GM19035 (cell line): Measurements from ENCODE around the gene ERRFI1.
"Not testable (repeated sequence)": the region's sequence is repeated elsewhere in the genome, so short reads cannot be mapped to it uniquely, and the experiment has no call there.

Source experiments
- ATAC-seq: cut with Tn5 transposase; IDR thresholded peaks from one replicate; pipeline ENCODE4 v1.9.1; 2021; ENCODE audit not compliant: unreplicated experiment

The ERRFI1 gene, protein sequence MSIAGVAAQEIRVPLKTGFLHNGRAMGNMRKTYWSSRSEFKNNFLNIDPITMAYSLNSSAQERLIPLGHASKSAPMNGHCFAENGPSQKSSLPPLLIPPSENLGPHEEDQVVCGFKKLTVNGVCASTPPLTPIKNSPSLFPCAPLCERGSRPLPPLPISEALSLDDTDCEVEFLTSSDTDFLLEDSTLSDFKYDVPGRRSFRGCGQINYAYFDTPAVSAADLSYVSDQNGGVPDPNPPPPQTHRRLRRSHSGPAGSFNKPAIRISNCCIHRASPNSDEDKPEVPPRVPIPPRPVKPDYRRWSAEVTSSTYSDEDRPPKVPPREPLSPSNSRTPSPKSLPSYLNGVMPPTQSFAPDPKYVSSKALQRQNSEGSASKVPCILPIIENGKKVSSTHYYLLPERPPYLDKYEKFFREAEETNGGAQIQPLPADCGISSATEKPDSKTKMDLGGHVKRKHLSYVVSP

DNA sequence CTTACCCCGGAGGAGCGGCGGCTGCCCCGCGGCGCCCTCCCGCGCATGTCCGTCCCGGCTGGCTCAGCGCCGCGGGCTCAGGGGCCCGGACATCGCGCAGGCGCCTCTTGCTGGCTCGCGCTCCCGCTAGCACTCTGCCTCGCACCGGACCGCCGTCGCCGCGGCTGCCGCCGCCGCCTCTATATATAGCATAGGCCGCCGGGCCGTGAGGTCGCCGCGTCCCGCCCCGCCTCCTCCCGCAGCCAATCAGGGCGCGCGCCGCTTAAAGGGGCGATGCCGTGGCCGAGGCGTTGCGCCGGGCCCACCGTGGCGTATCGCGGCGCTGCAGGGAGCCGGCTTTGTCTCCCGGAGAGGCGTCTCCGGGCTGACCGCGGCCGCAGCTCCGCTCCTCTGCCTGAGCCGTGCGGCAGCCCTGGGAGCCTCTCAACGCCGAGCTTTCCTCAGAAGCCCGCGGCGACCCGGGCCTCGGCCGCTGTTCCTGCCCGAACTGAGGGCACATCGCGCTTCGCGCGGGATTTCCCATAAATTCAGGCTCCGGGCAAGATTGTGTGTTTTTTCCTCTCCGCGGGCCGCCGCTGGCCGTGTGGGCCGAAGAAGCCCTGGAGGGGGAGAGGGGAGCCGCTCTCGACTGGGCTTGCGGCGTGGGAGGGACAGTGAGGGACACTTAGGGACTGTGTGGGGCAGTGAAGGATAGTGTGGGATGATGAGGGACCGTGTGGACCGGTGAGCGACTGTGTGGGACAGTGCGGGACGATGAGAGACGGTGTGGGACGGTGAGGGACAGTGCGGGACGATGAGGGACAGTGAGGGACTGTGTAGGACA is at the start of gene ERRFI1:
ERRFI1 (minus strand) TSS at position 157 of the 823 bp plus-strand sequence. CDS start 10,690 bp downstream, outside the sequence.
- peak; percentile 91 for ATAC-seq

DNA sequence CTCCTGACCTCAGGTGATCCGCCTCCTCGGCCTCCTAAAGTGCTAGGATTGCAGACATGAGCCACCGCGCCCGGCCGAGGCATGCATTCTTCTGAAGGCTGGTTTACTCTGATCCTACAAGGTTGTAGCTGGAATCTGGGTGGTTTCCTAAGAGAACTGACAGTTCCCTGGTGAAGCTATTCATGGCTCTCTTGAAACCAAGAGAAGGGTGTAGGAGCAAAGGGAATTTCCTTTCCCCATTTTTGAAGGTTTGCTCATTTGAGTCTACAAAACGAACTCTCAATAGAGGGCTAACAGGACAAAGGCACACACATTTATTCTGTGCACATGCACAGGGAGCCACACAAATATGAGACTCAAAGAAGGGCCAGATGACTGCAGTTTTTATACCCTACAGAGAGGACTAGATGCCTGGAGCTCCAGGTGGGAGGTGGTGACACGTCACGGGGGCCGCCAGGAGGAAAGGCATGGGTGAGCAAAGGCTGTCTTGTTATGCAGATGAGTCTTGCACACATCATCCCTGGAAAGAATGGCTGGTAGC is 49.5 kb upstream of the ERRFI1 start:
- ATAC-seq = no peak

DNA sequence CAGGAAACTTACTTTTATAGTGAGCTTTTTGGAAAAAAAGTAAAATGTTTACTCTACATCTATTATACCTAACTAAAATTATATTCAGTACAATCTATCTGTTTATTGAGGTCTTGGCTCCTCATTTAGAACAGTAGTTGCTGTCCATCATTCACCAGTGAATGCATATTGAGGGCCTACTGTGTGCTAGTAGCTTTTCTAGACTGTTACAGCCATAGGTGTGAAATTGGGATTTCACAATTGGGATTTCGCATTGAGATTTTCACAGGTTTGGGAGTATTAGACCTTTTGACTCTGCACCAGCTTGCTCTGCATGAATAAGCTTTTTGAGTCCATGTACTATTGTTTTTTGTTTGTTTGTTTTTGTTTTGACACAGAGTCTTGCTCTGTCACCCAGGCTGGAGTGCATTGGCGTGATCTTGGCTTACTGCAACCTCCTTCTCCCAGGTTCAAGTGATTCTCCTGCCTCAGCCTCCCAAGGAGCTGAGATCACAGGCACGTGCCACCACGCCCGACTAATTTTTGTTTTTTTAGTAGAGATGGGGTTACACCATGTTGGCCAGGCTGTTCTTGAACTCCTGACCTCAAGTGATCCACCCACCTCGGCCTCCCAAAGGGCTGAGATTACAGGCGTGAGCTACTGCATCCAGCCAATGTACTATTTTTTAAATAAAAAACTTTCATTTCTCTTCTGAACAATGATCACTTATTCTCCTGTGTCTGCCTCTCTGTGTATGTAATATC is 47.2 kb upstream of the ERRFI1 start:
- no peak for ATAC-seq

DNA sequence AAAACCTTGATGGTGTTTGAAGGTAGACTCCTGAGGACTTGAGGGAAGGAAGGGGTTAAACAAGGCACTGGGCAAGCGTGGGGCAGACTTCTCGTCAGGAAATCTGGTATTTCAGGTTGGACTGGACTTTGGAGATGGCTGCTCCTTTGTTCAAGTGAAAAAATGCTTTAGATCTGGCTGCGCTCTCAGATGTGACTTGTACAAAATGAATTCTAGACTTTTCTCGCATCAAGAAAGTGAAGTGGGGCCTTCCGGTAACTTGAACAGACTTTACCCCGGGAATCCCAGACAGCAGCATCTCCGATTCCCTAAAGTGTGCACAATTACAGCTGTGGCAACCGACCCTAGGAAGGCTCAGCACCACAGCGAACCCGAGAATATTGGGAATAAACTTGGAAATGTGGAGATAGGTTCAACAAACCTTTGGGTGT is 44.3 kb upstream of the ERRFI1 start:
- ATAC-seq = no peak

DNA sequence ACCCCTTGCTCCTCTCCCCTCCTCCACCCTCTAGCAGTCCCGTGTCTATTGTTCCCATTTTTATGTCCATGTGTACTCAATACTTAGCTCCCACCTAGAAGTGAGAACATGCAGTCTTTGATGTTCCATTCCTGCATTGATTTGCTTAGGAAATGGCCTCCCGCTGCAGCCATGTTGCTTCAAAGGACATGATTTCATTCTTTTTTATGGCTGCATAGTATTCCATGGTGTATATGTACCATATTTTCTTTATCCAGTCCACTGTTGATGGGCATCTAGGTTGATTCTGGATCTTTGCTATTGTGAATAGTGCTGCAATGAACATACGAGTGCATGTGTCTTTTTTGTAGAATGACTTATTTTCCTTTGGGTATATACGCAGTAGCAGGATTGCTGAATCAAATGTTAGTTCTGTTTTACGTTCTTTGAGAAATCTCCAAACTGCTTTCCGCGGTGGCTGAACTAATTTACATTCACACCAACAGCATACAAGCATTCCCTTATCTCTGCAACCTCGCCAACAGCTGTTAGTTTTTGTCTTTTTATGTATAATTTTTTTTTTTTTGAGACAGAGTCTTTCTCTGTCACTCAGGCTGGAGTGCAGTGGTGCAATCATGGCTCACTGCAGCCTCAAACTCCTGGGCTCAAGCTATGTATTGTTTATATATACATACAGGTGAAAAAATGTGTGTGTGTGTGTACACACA is 43.7 kb upstream of the ERRFI1 start:
- ATAC-seq = not testable (repeated sequence)

DNA sequence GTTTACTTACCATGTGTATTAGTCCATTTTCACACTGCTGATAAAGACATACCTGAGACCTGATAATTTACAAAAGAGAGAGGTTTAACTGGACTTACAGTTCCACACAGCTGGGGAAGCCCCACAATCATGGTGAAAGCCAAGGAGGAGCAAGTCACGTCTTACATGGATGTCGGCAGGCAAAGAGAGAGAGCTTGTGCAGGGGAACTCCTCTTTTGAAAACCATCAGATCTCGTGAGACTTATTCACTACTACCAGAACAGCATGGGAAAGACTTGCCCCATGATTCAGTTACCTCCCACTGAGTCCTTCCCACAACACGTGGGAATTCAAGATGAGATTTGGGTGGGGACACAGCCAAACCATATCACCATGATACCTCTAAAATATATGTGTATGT is 39.3 kb upstream of the ERRFI1 start:
- no peak for ATAC-seq

DNA sequence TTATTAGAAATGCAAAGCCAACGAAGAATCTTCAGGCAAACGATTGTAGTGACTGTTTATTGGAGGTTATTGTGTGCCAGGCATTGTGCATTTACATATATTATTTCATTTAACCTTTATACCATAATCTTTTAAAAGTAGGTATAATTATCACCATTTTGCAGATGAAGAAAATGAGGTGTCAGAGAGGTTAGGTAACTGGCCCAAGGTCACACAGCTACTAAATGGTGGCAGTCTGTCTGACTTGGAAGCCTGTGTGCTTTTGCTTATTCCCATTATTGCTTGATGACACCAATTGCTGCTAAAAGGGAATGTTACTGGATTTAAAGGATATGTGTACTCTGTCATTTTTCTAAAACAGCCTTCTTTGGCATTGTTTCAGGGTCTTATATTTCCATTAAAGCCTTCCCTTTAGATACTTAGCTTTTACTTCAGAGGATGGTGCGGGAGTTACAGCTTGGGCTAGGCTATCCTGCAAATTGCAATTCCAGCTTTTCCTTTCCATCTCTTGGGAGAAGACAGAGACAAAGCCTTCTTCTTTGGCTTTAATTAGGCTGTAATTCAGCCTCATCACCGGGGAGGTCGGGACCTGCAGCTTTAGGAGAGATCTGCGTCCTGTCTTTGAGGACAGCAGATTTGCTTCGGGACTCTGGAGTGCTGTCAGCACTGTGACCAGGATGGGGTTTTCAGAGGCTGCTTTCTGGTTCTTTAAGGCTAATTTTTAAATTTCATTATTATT is 37.4 kb upstream of the ERRFI1 start:
- no peak for ATAC-seq

DNA sequence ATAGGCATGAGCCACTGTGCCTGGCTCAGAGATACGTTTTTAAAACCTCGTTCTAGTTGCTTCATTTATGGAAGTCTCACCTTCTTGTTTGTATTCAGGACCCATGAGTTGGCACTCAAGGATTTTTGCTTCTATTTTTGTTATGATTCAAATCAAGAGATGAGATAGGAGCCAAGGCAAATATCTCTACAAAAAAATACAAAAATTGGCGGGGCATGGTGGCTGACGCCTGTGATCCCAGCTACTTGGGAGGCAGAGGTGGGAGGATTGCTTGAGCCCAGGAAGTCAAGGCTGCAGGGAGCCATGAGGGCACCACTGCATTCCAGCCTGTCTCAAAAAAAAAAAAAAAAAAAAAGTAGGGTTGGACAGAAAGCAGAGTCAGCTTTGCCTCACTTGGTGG is 36.8 kb upstream of the ERRFI1 start:
- no peak for ATAC-seq

DNA sequence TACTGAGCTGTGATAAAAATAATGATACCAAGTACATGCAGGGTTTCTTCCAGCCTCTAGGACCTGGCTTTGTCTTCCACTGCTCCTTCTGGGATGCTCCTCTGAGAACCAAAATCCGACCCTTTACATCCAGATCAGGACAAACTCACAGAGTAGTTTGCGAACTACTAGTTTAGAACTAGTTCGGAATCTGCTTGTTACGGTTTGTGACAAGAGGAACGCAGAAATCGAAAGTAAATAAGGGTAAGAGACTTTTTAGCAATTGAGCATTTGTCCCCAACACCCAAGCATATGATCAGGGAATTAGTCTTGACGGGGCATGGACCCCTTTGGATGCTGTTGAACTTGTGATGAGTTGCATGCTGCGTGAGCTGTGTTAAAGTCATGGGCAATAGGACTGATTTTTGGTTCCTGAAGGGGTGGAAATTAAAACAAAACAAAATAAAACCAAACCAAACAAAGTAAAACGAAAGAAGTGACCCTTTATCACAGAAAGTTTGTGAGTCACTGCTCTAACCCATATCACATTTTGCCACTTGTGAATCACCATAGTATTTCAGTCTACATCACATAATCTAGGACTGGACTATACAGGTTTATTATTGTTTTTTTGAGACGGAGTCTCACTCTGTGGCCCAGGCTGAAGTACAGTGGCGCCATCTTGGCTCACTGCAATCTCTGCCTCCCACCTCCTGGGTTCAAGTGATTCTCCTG is 35.7 kb upstream of the ERRFI1 start:
- ATAC-seq = no peak

DNA sequence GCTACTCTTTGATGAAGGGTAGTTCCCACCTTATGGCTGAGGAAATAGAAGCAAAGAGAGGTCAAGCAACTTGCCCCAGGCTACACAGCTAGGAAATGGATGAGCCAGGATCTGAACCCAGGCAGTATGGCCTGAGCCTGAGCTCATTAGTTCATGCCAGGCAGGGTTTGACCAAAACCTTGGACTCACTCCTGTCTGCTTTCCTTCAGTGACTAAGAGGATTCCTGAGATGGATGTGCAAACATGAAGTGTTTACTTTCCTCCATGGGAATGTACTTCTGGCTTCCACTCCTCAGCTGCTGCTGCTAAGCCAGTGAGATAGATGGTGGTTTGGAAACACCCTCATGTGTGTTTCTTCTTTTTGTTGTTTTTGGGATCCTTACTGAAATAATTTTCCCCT is 35.1 kb upstream of the ERRFI1 start:
- ATAC-seq = no peak

DNA sequence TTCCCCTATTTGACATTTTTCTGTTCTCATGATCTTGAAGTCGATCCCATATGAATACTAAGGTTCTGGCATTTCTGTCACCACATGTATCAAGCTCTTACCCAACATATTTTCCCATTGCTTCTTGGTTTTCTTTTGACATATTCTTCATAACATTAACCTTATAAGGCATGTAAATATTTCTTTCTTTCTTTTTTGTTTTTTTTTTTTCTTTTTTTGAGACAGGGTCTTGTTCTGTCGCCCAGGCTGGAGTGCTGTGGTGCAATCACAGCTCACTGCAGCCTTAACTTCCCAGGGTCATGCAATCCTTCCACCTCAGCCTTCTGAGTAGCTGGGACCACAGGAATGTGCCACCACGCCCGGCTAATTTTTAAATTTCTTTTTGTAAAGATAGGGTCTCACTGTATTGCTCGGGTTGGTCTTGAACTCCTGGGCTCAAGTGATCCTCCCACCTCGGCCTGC is 33.1 kb upstream of the ERRFI1 start:
- ATAC-seq = no peak

DNA sequence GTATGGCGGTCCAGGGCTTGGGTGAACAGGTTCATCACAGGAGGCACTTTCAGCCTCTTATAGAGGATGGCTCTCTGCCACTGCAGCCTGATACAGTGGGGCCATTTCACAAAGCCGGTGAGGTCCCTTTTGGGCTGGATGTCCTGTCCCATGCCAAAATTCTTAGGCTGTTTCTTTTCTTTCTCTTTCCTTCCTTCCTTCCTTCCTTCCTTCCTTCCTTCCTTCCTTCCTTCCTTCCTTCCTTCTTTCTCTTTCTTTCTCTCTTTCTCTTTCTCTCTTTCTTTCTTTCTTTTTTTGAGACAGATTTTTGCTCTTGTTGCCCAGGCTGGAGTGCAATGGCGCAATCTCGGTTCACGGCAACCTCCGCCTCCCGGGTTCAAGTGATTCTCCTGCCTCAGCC is 31.7 kb upstream of the ERRFI1 start:
- not testable (repeated sequence) for ATAC-seq

DNA sequence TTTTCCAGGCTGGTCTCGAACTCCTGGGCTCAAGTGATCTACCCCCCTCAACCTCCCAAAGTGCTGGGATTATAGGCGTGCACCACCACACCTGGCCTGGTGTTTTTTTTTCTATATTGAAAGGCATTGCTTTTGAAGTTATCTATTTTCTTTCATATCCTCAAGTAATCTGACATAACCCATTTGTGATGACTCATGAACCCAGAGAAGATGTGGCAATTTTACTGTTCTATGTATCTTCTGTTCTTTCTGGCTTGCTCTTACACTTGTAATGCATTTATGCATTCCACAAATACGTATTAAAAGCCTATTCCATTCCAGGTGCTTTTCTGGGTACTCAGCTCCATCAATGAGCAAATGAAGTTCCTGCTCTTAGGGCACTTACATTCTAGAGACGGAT is 29.9 kb upstream of the ERRFI1 start:
- no peak for ATAC-seq

DNA sequence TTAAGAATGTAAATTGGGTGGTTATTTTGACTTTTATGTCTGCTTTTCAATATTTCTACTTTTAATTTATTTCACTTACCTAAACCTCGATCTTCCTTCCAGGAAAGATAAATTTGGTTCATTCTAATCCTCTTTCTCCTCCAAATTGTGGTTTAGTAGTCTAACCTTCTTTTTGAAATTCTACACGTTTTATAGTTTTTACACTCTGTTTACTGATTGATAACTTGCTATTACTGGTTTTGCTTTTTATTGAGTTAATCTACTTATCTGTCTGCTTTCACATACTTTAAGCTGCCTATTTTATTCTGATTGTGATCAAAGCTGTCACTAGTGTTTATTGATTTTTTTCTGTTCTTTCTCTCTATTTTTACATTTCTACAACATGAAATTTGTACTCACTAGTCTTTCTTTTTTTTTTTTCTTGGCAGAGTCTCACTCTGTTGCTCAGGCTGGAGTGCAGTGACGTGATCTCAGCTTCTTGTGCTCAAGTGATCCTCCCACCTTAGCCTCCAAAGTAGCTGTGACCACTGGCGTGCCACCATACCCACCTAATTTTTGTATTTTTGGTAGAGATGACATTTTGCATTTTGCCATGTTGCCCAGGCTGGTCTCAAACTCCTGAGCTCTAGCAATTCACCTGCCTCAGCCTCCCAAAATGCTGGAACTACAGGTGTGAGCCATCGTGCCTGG is 27.9 kb upstream of the ERRFI1 start:
- no peak for ATAC-seq

DNA sequence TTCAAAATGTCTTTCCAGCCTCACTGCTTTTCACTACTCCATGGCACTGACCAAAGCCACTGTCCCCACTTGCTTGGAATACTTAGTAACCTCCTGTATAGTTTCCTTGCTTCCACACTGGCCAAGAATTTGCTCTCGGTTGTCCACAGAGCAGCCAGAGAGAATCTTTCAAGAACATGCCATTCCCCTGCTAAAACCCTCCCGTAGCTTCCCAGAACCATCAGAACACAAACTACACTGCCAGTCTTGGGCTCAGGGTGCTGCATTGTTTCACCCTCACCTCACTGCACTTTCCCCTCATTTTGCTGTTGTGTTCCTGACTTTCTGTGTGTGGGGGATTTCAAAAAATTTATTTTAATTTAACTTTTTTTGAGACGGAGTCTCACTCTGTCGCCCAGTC is 25.5 kb upstream of the ERRFI1 start:
- no peak for ATAC-seq

DNA sequence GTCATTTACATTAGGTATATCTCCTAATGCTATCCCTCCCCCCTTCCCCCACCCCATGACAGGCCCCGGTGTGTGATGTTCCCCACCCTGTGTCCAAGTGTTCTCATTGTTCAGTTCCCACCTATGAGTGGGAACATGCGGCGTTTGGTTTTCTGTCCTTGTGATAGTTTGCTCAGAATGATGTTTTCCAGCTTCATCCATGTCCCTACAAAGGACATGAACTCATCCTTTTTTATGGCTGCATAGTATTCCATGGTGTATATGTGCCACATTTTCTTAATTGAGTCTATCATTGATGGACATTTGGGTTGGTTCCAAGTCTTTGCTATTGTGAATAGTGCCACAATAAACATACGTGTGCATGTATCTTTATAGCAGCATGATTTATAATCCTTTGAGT is 23.1 kb upstream of the ERRFI1 start:
- not testable (repeated sequence) for ATAC-seq

DNA sequence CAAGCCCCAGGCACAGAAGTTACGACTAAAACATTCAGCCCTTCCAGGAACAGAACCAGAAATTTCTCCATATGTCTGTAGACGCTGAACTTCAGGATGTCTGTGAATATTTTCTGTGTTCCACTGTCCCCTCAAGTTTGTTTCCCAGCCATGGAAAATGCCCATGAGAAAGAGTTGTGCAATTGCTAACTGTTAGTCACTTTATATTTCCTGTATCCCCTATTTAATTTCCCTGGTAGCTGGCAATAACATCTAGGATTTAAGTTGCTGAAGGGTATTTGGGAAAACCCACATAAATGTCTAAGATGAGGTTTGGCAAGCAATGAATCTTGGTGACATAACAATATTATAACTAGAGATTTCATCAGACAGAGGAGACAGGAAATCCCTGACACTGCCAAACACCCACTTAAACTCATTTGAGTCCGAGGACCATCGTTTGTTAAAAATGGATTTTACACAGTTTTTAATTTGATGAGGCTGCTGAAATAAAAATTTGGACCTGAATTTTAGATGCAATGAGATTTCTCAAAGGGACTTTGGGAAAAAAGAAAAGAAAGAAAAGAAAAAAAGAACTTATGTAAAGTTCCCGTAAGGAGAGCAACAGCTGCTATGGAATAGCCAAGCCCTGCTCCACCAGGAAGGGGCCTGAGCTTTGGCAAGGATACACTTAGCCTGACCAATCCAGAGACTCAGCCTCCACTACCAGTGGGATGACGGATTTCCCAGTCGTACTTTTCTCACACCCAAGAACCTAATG is 21.8 kb upstream of the ERRFI1 start:
- ATAC-seq = no peak

DNA sequence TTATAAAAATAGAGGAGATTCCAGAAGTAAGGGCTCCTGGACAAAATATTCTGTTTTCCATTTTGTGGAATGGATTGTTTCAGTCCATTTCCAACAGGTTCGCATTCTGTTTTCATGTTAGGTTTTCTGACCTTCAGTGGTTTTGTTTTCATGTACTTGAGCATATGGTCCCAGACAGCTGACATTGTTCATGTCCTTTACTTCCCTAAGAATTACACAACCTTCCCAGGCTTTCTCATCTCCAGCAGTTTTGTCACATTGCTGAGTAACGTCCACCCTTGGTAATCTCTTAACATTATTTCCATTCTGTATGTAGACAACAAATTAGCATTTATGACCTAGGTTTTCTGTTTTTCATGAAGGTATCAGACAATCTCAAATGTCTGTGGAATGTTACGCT is 21.0 kb upstream of the ERRFI1 start:
- ATAC-seq = no peak
